Neuronal stem cell (in vitro differentiated cells): ENCODE data around the gene SIRPA.
A peak's percentile ranks its signal among the peaks of the same experiment; 100 is the strongest.

Experiments used
- DNase-seq: peaks from one replicate; pipeline ENCODE4 v3.0.0-alpha.2; 2013; ENCODE audit warnings: low spot score
- H2AFZ ChIP-seq: one replicate; pipeline ENCODE4 v1.6.1; 2013; ENCODE audit warnings: mild to moderate bottlenecking, low read length, inconsistent platforms
- H2AK5ac ChIP-seq: 2 replicates; pipeline ENCODE4 v1.6.1; 2013; ENCODE audit warnings: low read depth, mild to moderate bottlenecking, inconsistent platforms, low read length, moderate library complexity, mixed read lengths
- H2BK120ac ChIP-seq: 2 replicates; pipeline ENCODE4 v1.6.1; 2013; ENCODE audit warnings: low read depth, mild to moderate bottlenecking, inconsistent platforms, low read length, moderate library complexity, mixed read lengths
- H2BK12ac ChIP-seq: one replicate; pipeline ENCODE4 v1.6.1; 2013; ENCODE audit warnings: low read length, inconsistent platforms
- H2BK15ac ChIP-seq: 2 replicates; pipeline ENCODE4 v1.6.1; 2013; ENCODE audit warnings: mild to moderate bottlenecking, low read length, inconsistent platforms, mixed read lengths
- H2BK5ac ChIP-seq: one replicate; pipeline ENCODE4 v1.6.1; 2013; ENCODE audit warnings: inconsistent platforms, mild to moderate bottlenecking, low read length, moderate library complexity
- H3K14ac ChIP-seq: one replicate; pipeline ENCODE4 v1.6.1; 2013; ENCODE audit warnings: low read length, inconsistent platforms
- H3K18ac ChIP-seq: 2 replicates; pipeline ENCODE4 v1.6.1; 2013; ENCODE audit warnings: low read length, inconsistent platforms
- H3K23ac ChIP-seq: 2 replicates; pipeline ENCODE4 v1.6.1; 2013; ENCODE audit warnings: low read depth, mild to moderate bottlenecking, mixed read lengths, low read length, inconsistent platforms; ENCODE audit not compliant: poor library complexity
- H3K27ac ChIP-seq: replicated peaks from 3 replicates; pipeline ENCODE4 v1.5.1; 2013; ENCODE audit warnings: low read length, inconsistent platforms
- H3K27me3 ChIP-seq, 3 experiments: 2 replicates each; pipeline ENCODE4 v1.6.1; 2013; ENCODE audit warnings: low read length in 3 of 3, mild to moderate bottlenecking in 2 of 3, inconsistent platforms in 1 of 3, low read depth in 1 of 3, mixed read lengths in 1 of 3, moderate library complexity in 1 of 3; ENCODE audit not compliant: control insufficient read depth in 3 of 3, insufficient read depth in 3 of 3
- H3K36me3 ChIP-seq, 2 donors: replicated peaks in 1 of 2; 2 replicates each; pipeline ENCODE4 v1.6.1; 2013; ENCODE audit warnings: low read length in 2 of 2; ENCODE audit not compliant: control insufficient read depth in 2 of 2, insufficient read depth in 2 of 2
- H3K4ac ChIP-seq: 2 replicates; pipeline ENCODE4 v1.6.1; 2013; ENCODE audit warnings: inconsistent platforms, mild to moderate bottlenecking, low read length, moderate library complexity
- H3K4me1 ChIP-seq, 2 donors: 1 replicate in 1 of 2; 2 replicates in 1 of 2; pipeline ENCODE4 v1.6.1; 2013; ENCODE audit warnings: low read length in 2 of 2, low read depth in 1 of 2; ENCODE audit not compliant: control insufficient read depth in 2 of 2, insufficient read depth in 1 of 2
- H3K4me2 ChIP-seq: one replicate; pipeline ENCODE4 v1.6.1; 2013; ENCODE audit warnings: mild to moderate bottlenecking, low read length, inconsistent platforms; ENCODE audit not compliant: insufficient read depth, poor library complexity, severe bottlenecking
- H3K4me3 ChIP-seq, 2 donors: 2 replicates each; pipeline ENCODE4 v1.5.1; 2013; ENCODE audit warnings: low read length in 2 of 2, mild to moderate bottlenecking in 2 of 2, inconsistent platforms in 1 of 2, moderate library complexity in 1 of 2
- H3K79me1 ChIP-seq: one replicate; pipeline ENCODE4 v1.6.1; 2013; ENCODE audit warnings: low read depth, mild to moderate bottlenecking, inconsistent platforms, low read length, moderate library complexity
- H3K9ac ChIP-seq: one replicate; pipeline ENCODE4 v1.6.1; 2013; ENCODE audit warnings: mild to moderate bottlenecking, low read depth, low read length, inconsistent platforms; ENCODE audit not compliant: poor library complexity
- H3K9me3 ChIP-seq, 2 donors: replicated peaks in 1 of 2; 2 replicates each; pipeline versions ENCODE3 to v1.6.1; 2013; ENCODE audit warnings: low read length in 2 of 2, mild to moderate bottlenecking in 2 of 2, inconsistent platforms in 1 of 2, low read depth in 1 of 2, mixed read lengths in 1 of 2, moderate library complexity in 1 of 2; ENCODE audit not compliant: control insufficient read depth in 2 of 2, insufficient read depth in 1 of 2
- H4K8ac ChIP-seq: one replicate; pipeline ENCODE4 v1.6.1; 2013; ENCODE audit warnings: low read depth, mild to moderate bottlenecking, inconsistent platforms, low read length, moderate library complexity
- H4K91ac ChIP-seq: one replicate; pipeline ENCODE4 v1.6.1; 2013; ENCODE audit warnings: low read length, low read depth, mild to moderate bottlenecking, inconsistent platforms; ENCODE audit not compliant: poor library complexity
- WGBS, 2 donors: extraction: QIAGEN DNeasy Blood & Tissue Kit; methylation state at CpG; one replicate each; pipeline ENCODE4 v1.1.7; 2013; ENCODE audit warnings: missing lambda C conversion rate in 2 of 2, mixed read lengths in 1 of 2; ENCODE audit not compliant: insufficient read length in 2 of 2, insufficient replicate concordance in 1 of 2; ENCODE audit errors: extremely low coverage in 2 of 2; 5-methylcytosine and 5-hydroxymethylcytosine counted together

Gene SIRPA

DNA sequence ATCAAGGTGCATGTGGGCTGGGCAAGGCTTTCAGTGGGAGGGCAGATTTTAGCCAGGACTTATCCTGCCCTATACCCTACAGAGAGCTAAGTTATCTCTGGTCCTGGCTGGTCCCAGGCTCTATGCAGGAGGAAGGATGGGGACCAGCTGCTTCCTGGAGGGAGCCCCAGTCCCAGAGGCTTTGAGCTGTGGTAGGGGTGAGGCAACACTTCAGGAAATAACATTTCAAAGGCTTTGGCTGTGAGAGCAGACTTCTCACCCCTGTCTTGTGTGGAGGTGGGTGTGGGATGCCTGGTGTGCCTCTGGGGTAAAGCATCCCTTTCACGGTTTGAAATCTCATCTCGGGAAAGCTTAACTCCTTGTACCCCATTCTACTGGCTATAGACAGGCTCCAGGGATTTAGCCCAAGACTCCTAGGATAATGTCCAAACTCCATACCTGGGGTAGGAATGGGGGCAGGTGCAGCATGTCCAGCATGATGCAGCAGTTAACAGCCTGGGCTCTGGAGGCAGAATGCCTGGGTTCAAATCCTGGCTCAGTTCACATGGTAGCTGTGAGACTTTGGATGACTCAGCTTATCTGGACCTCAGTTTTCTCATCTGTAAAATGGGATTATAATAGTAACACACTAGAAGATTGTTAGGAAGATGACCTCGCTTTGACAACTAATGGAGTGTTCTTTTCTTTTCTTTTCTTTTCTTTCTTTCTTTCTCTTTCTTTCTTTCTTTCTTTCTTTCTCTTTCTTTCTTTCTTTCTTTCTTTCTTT, 27.5 kb upstream of the SIRPA start:
- Histone ChIP-seq H3K27ac (no peak overlapping the region), H3K18ac (peak overlapping the region; percentile 16), H2BK12ac (no peak overlapping the region), H3K4me1 (peaks cover 0 to 4% of the 10 kb centered on the region in 2 donors), H3K23ac (no peak overlapping the region), H2AK5ac (no peak overlapping the region), H3K4me3 (no peak overlapping the region), H3K27me3 (peaks cover 0 to 20% (median 0%) of the 10 kb centered on the region in 3 experiments), H2BK5ac (no peak overlapping the region), H3K4ac (no peak overlapping the region), H3K9me3 (no peaks in the 10 kb centered on the region), H4K8ac (no peak overlapping the region), H2BK15ac (no peak overlapping the region), H2AFZ (no peak overlapping the region), H3K36me3 (no peaks in the 10 kb centered on the region), H3K14ac (no peak overlapping the region), H2BK120ac (no peak overlapping the region), H3K9ac (peak overlapping the region; percentile 24), H4K91ac (no peak overlapping the region), H3K4me2 (no peak overlapping the region), H3K79me1 (no peaks in the 10 kb centered on the region)
- no CpG with 5 or more reads among the region's 3 CpGs for WGBS, 2 donors
- DNase-seq, result no peak

DNA sequence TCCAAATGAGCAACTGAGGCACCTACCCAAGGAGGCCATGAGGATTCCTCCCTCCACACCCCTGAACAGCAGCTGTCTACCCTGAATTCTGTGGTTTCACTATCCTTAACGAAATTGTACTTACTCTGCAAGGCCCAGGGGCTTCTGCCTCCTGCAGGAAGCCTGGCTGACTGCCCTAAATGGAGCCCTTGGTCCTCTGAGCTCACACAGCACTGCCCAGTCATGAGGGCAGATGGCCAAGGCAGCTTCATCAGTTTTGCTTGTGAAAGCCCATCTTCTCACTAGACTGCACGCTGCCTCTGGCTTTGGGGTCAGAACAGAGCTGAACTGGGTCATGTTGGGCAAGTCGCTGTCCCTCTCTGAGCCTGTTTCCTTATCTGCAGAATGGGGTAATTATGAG, 26.4 kb upstream of the SIRPA start:
- H2AFZ ChIP-seq, result no peak overlapping the region
- no peak for DNase-seq
- peaks cover 0 to 20% (median 0%) of the 10 kb centered on the region in 3 experiments for H3K27me3 ChIP-seq
- H3K18ac ChIP-seq, result peak overlapping the region; percentile 76
- H2BK15ac ChIP-seq, result no peak overlapping the region
- no peak overlapping the region for H2BK5ac ChIP-seq
- H3K4ac ChIP-seq, result no peak overlapping the region
- H2BK12ac ChIP-seq, result no peak overlapping the region
- WGBS, 2 donors, result no CpG with 5 or more reads among the region's 3 CpGs
- no peak overlapping the region for H3K14ac ChIP-seq
- no peaks in the 10 kb centered on the region for H3K79me1 ChIP-seq
- no peak overlapping the region for H3K27ac ChIP-seq
- H2AK5ac ChIP-seq, result peak overlapping the region; percentile 57
- H3K4me2 ChIP-seq, result no peak overlapping the region
- H3K36me3 ChIP-seq, result no peaks in the 10 kb centered on the region
- H3K4me3 ChIP-seq, result no peak overlapping the region
- no peak overlapping the region for H2BK120ac ChIP-seq
- no peak overlapping the region for H4K8ac ChIP-seq
- H4K91ac ChIP-seq, result no peak overlapping the region
- peaks cover 0 to 4% of the 10 kb centered on the region in 2 donors for H3K4me1 ChIP-seq
- no peak overlapping the region for H3K23ac ChIP-seq
- H3K9ac ChIP-seq, result no peak overlapping the region
- no peaks in the 10 kb centered on the region for H3K9me3 ChIP-seq

DNA sequence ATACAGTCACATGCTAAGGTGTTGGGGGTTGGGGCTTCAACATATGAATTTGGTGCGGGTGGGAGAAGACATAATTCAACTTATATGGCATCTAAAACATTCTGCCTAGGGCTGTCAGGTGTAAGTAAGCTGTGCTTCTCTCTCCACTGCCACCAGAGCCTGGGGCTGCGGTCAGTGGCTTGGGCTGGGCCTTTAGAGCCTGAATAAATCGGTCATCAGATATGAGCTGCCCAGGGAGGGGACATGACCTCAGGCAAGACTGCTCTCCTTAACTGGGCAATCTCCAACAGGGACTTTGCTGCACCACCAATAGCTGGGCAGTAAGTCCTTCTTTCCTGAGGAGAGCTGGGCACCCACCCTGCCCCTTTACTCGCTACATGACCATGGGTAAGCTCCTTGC, 24.9 kb upstream of the SIRPA start:
- no peak overlapping the region for H2BK5ac ChIP-seq
- no peak for DNase-seq
- peaks cover 3 to 4% of the 10 kb centered on the region in 2 donors for H3K4me1 ChIP-seq
- WGBS, 2 donors, result no CpG with 5 or more reads among the region's 4 CpGs
- no peak overlapping the region for H3K4ac ChIP-seq
- H3K9ac ChIP-seq, result no peak overlapping the region
- H2AFZ ChIP-seq, result no peak overlapping the region
- H2BK120ac ChIP-seq, result no peak overlapping the region
- no peak overlapping the region for H2AK5ac ChIP-seq
- H3K14ac ChIP-seq, result no peak overlapping the region
- H2BK12ac ChIP-seq, result no peak overlapping the region
- no peak overlapping the region for H3K27ac ChIP-seq
- no peak overlapping the region for H2BK15ac ChIP-seq
- no peak overlapping the region for H4K8ac ChIP-seq
- no peaks in the 10 kb centered on the region for H3K9me3 ChIP-seq
- H3K18ac ChIP-seq, result no peak overlapping the region
- no peaks in the 10 kb centered on the region for H3K79me1 ChIP-seq
- H3K4me2 ChIP-seq, result no peak overlapping the region
- no peak overlapping the region for H4K91ac ChIP-seq
- no peaks in the 10 kb centered on the region for H3K36me3 ChIP-seq
- H3K4me3 ChIP-seq, result no peak overlapping the region
- peaks cover 0 to 15% (median 2%) of the 10 kb centered on the region in 3 experiments for H3K27me3 ChIP-seq
- H3K23ac ChIP-seq, result no peak overlapping the region

DNA sequence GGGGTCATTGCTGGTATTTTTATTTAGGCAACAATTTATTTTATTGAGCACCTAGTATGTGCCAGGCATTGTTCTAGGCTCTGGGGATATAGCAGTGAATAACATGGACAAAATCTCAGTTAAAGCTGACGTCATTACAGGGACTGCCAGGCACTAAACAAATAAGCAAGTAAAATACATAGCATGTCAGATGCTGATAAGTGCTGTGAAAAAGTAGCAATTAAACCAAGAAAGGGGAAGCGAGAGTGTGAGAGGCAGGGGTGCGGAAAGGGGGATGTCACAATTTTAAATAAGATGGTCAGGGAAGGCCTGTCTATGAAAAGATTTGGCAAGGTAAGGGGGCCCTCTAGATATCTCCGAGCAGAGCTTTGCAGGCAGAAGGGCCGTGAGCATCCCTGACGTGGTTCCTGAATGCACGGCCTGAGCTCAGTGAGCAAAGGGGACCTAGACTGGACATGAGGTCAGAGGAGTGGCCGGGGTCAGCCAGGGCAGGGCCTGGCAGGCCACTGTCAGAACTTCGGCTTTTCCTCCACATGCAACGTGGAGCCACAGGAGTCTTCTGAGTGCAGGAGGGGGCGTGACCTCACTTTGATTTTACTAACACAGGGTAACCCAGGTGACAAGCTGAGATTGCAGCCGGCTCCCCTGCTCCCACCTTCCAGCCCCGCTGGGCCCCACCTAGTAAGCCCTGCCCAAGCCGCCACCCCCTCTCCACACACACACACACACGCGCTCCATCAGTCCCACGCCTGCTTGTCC, 24.2 kb upstream of the SIRPA start:
- Histone ChIP-seq H3K27ac (no peak overlapping the region), H2AFZ (no peak overlapping the region), H3K27me3 (peaks cover 0 to 15% (median 2%) of the 10 kb centered on the region in 3 experiments), H2BK15ac (no peak overlapping the region), H3K79me1 (no peaks in the 10 kb centered on the region), H4K91ac (no peak overlapping the region), H4K8ac (no peak overlapping the region), H2BK5ac (peak overlapping the region; percentile 80), H2BK120ac (no peak overlapping the region), H3K36me3 (no peaks in the 10 kb centered on the region), H3K9me3 (no peaks in the 10 kb centered on the region), H3K18ac (peak overlapping the region; percentile 80), H3K4me3 (no peak overlapping the region), H2BK12ac (no peak overlapping the region), H3K14ac (no peak overlapping the region), H3K4me2 (no peak overlapping the region), H3K4me1 (peaks cover 3 to 4% of the 10 kb centered on the region in 2 donors), H3K4ac (no peak overlapping the region), H2AK5ac (no peak overlapping the region), H3K23ac (no peak overlapping the region), H3K9ac (no peak overlapping the region)
- no peak for DNase-seq
- no CpG with 5 or more reads among the region's 17 CpGs for WGBS, 2 donors
